Activated B cell treated with CpG ODN at 0.5 μM for 24 hours (primary cell): ENCODE results near the gene ANKRD11. TPM values are rescaled to one million over a fixed set of nuclear protein-coding genes. Genes with fewer than 3 reads are reported as not detected.
A peak's percentile ranks its signal among the peaks of the same experiment; 100 is the strongest.

Source experiments
- ATAC-seq: fragments of 200-7000 bp; cut with Tn5 transposase; one replicate; pipeline ENCODE4 v1.10.0; 2021; ENCODE audit warnings: low read depth, mild to moderate bottlenecking, moderate library complexity
- CTCF ChIA-PET: fragments of 350-600 bp; sonication (Branson Sonifier 250); formaldehyde crosslinking; loops from one replicate; lab custom pipeline; 2021; ENCODE audit warnings: antibody characterized with exemption; lab: Charles Lee
- POLR2A ChIA-PET: fragments of 350-600 bp; sonication (Branson Sonifier 250); formaldehyde crosslinking; loops from one replicate; lab custom pipeline; 2021; ENCODE audit warnings: antibody characterized with exemption; lab: Charles Lee
- DNase-seq: peaks from one replicate; pipeline ENCODE4 v3.0.0; 2022
- H3K27ac Mint-ChIP-seq: one replicate; pipeline ENCODE4 v1.8.0; 2020; ENCODE audit warnings: mixed read lengths
- H3K27me3 Mint-ChIP-seq: one replicate; pipeline ENCODE4 v1.8.0; 2021; ENCODE audit warnings: mixed read lengths
- H3K36me3 Mint-ChIP-seq: one replicate; pipeline ENCODE4 v1.8.0; 2021; ENCODE audit warnings: low read depth, mixed read lengths
- H3K4me1 Mint-ChIP-seq: one replicate; pipeline ENCODE4 v1.8.0; 2021; ENCODE audit warnings: mixed read lengths
- H3K4me3 Mint-ChIP-seq: one replicate; pipeline ENCODE4 v1.8.0; 2020; ENCODE audit warnings: mild to moderate bottlenecking, mixed read lengths
- H3K9me3 Mint-ChIP-seq: one replicate; pipeline ENCODE4 v1.8.0; 2020; ENCODE audit warnings: mixed read lengths
- CTCF ChIP-seq: fragments of 200-600 bp; IDR thresholded peaks from one replicate; pipeline ENCODE4 v1.8.0; 2022; ENCODE audit warnings: antibody characterized with exemption, mild to moderate bottlenecking
- intact Hi-C: fragments of 100-400 bp; cut with micrococcal nuclease; formaldehyde crosslinking; loops from one replicate; pipeline ENCODE4 v1.15.1; 2024
- total RNA-seq: library from RNA; stranded (reverse); gene quantifications from 2 replicates; pipeline ENCODE4 v1.2.3, GENCODE V29; 2022

The ANKRD11 gene
- total RNA-seq, 1 donor from 2014 or later: 243 TPM

- DNase-seq (no peak), ATAC-seq (no peak)
- H3K27me3 Mint-ChIP-seq: no peaks in the 10 kb centered on the region
- no peak overlapping the region for H3K27ac Mint-ChIP-seq
- intact Hi-C loops: no loop called here
- peaks cover 12% of the 10 kb centered on the region for H3K4me1 Mint-ChIP-seq
- POLR2A ChIA-PET: no interaction called here
- peaks cover 2% of the 10 kb centered on the region for H3K9me3 Mint-ChIP-seq
- no peak overlapping the region for H3K4me3 Mint-ChIP-seq
- CTCF ChIA-PET: interaction anchor here (1.3 kb wide), 1 partner anchor 484 kb away, joined by 4 read pairs; no protein-coding TSS in a partner anchor
- no peak for TF ChIP-seq CTCF
- H3K36me3 Mint-ChIP-seq: peaks cover 52% of the 10 kb centered on the region
Measured at GRCh38 chr16:89221604-89222003, 268.8 kb downstream of the ANKRD11 start.

GRCh38 chr16:89219365-89219764, 271.0 kb downstream of the ANKRD11 start:
- H3K4me1 Mint-ChIP-seq: peaks cover 19% of the 10 kb centered on the region
- POLR2A ChIA-PET: no interaction called here
- H3K27ac Mint-ChIP-seq: peak overlapping the region; percentile 50
- intact Hi-C loops: loop anchor here (10.0 kb wide), 2 partner anchors 585 to 775 kb away; partner anchors contain the start of gene IL17C
- no peak for TF ChIP-seq CTCF
- peaks cover 32% of the 10 kb centered on the region for H3K36me3 Mint-ChIP-seq
- H3K9me3 Mint-ChIP-seq: no peaks in the 10 kb centered on the region
- no peaks in the 10 kb centered on the region for H3K27me3 Mint-ChIP-seq
- peak overlapping the region; percentile 58 for H3K4me3 Mint-ChIP-seq
- DNase-seq: no peak
- CTCF ChIA-PET: interaction anchor here (1.5 kb wide), 1 partner anchor 482 kb away, joined by 4 read pairs; no protein-coding TSS in a partner anchor
- ATAC-seq: no peak

Other genes with a start within 250 kb of the ANKRD11 start
- gene SPG7, start 17.8 kb upstream of the ANKRD11 start, total RNA-seq: 84.7 and 102 TPM in 2 replicates
- 3,566 and 4,063 TPM in 2 replicates for gene RPL13, start 70.1 kb upstream of the ANKRD11 start, total RNA-seq
- gene CPNE7, start 85.2 kb upstream of the ANKRD11 start, total RNA-seq: 2.0 and 2.7 TPM in 2 replicates
- not detected in 2 replicates for gene DPEP1, start 123.1 kb upstream of the ANKRD11 start, total RNA-seq
- gene CHMP1A, start 167.1 kb upstream of the ANKRD11 start, total RNA-seq: 89.8 and 98.7 TPM in 2 replicates
- 8.5 TPM in 2 replicates for gene SPATA33, start 167.3 kb upstream of the ANKRD11 start, total RNA-seq
- 67.9 and 76.1 TPM in 2 replicates for gene CDK10, start 196.1 kb upstream of the ANKRD11 start, total RNA-seq
- gene SPATA2L, start 211.1 kb upstream of the ANKRD11 start, total RNA-seq: 6.9 and 7.0 TPM in 2 replicates
- gene VPS9D1, start 230.3 kb upstream of the ANKRD11 start, total RNA-seq: 6.6 and 7.4 TPM in 2 replicates
- 43.8 and 52.0 TPM in 2 replicates for gene ZNF276, start 231.0 kb upstream of the ANKRD11 start, total RNA-seq